ENCODE results near the gene GPR26. TPM values are rescaled to one million over a fixed set of nuclear protein-coding genes. Genes with fewer than 3 reads are reported as not detected.

GPR26 gene
- total and polyA plus RNA-seq, 2 donors (not counting 1 experiment from before 2014, with no cell fraction given): not detected

GRCh38 chr10:123703195-123703790 is 37.1 kb downstream of the GPR26 start:
- 91% methylated on average over 5 of the region's 6 CpGs for WGBS (ENCODE audit: insufficient coverage)
- DNase-seq: no peak

DNA sequence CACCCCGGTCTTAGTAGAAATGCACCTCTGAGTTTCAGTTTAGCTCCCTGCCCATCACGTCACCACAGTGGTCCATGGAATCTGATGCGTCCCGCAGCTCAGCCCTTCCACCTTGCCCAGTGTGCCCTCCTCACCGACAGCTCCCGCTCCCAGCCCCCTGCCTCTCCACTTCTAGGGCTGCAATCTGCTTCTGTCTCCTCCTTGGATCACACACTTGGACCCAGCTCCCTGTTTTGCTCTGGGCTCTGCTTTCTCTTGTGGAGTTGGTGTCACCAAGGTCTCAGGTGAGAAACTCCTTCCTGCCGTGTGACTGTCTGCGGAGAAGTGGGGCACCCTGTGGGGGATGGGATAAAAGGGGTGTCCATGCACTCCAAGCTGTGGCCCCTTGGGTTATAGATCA is 37.9 kb downstream of the GPR26 start:
- no peak overlapping the region for H3K9ac ChIP-seq (ENCODE audit: low read length)
- DNase-seq (no peak), ATAC-seq (ENCODE audit: low read depth) (no peak)
- no peaks in the 10 kb centered on the region for H3K27me3 ChIP-seq (replicated peaks in 1 of 4; ENCODE audit: control extremely low read depth in 1 of 4, control insufficient read depth in 3 of 4, insufficient read depth in 4 of 4, low read length in 3 of 4)
- Mint-ChIP-seq H3K27ac (no peak overlapping the region), H3K27me3 (peaks cover 17% of the 10 kb centered on the region), H3K4me1 (no peaks in the 10 kb centered on the region), H3K4me3 (no peak overlapping the region), H3K9me3 (ENCODE audit: insufficient read depth) (no peaks in the 10 kb centered on the region)
- no peak overlapping the region for H3K4me2 ChIP-seq (replicated peaks; ENCODE audit: low read depth, low read length, poor library complexity, severe bottlenecking)
- H3K4me1 ChIP-seq (ENCODE audit: control insufficient read depth in 2 of 2, insufficient read depth in 2 of 2, low read length in 2 of 2): no peaks in the 10 kb centered on the region
- ChIA-PET POLR2A (no interaction called here), CTCF (no interaction called here)
- H3K36me3 ChIP-seq (replicated peaks in 1 of 2; ENCODE audit: control extremely low read depth in 1 of 2, control insufficient read depth in 1 of 2, extremely low read depth in 1 of 2, insufficient read depth in 2 of 2, low read length in 1 of 2): no peaks in the 10 kb centered on the region
- H4K20me1 ChIP-seq (ENCODE audit: control insufficient read depth, insufficient read depth, low read length, poor library complexity, severe bottlenecking): no peaks in the 10 kb centered on the region
- intact Hi-C loops (cut with micrococcal nuclease): no loop called here
- H3K27ac ChIP-seq (ENCODE audit: low read length in 2 of 2): no peak overlapping the region
- H3K4me3 ChIP-seq (ENCODE audit: control extremely low read depth in 1 of 5, extremely low read depth in 1 of 5, insufficient read depth in 1 of 5, low read depth in 2 of 5, low read length in 4 of 5): no peak overlapping the region
- WGBS (ENCODE audit: insufficient coverage): 89% methylated on average over 5 of the region's 8 CpGs
- H3K9me3 ChIP-seq (ENCODE audit: control extremely low read depth in 1 of 3, control insufficient read depth in 2 of 3, insufficient read depth in 1 of 3, low read length in 2 of 3): no peaks in the 10 kb centered on the region
- no peaks in the 10 kb centered on the region for H3K79me2 ChIP-seq (ENCODE audit: control insufficient read depth, insufficient read depth, low read length)
- no peak overlapping the region for H2AFZ ChIP-seq (ENCODE audit: insufficient read depth, low read depth, low read length, poor library complexity, severe bottlenecking)
- TF ChIP-seq EZH2 (IDR thresholded peaks at IDR 0.05; ENCODE audit: borderline replicate concordance, insufficient read depth, low read depth, low read length, poor library complexity, severe bottlenecking) (no peak), CTCF (IDR thresholded peaks at IDR 0.05) (no peak)

More at GRCh38 chr10:123703195-123703790, 37.1 kb downstream of the GPR26 start:
- CTCF ChIA-PET: no interaction called here
- intact Hi-C loops (cut with micrococcal nuclease): no loop called here
- Histone ChIP-seq H3K9ac (ENCODE audit: low read length) (no peak overlapping the region), H4K20me1 (ENCODE audit: control insufficient read depth, insufficient read depth, low read length, poor library complexity, severe bottlenecking) (no peaks in the 10 kb centered on the region), H3K27ac (ENCODE audit: low read length in 2 of 2) (no peak overlapping the region), H3K36me3 (replicated peaks in 1 of 2; ENCODE audit: control extremely low read depth in 1 of 2, control insufficient read depth in 1 of 2, extremely low read depth in 1 of 2, insufficient read depth in 2 of 2, low read length in 1 of 2) (no peaks in the 10 kb centered on the region), H3K9me3 (ENCODE audit: control extremely low read depth in 1 of 3, control insufficient read depth in 2 of 3, insufficient read depth in 1 of 3, low read length in 2 of 3) (no peaks in the 10 kb centered on the region), H2AFZ (ENCODE audit: insufficient read depth, low read depth, low read length, poor library complexity, severe bottlenecking) (no peak overlapping the region), H3K27me3 (replicated peaks in 1 of 4; ENCODE audit: control extremely low read depth in 1 of 4, control insufficient read depth in 3 of 4, insufficient read depth in 4 of 4, low read length in 3 of 4) (no peaks in the 10 kb centered on the region), H3K4me2 (replicated peaks; ENCODE audit: low read depth, low read length, poor library complexity, severe bottlenecking) (no peak overlapping the region), H3K4me1 (ENCODE audit: control insufficient read depth in 2 of 2, insufficient read depth in 2 of 2, low read length in 2 of 2) (no peaks in the 10 kb centered on the region), H3K4me3 (ENCODE audit: control extremely low read depth in 1 of 5, extremely low read depth in 1 of 5, insufficient read depth in 1 of 5, low read depth in 2 of 5, low read length in 4 of 5) (no peak overlapping the region), H3K79me2 (ENCODE audit: control insufficient read depth, insufficient read depth, low read length) (no peaks in the 10 kb centered on the region)
- POLR2A ChIA-PET: no interaction called here
- Mint-ChIP-seq H3K27me3 (peaks cover 12% of the 10 kb centered on the region), H3K4me3 (no peak overlapping the region), H3K9me3 (ENCODE audit: insufficient read depth) (no peaks in the 10 kb centered on the region), H3K4me1 (no peaks in the 10 kb centered on the region), H3K27ac (no peak overlapping the region)
- TF ChIP-seq EZH2 (IDR thresholded peaks at IDR 0.05; ENCODE audit: borderline replicate concordance, insufficient read depth, low read depth, low read length, poor library complexity, severe bottlenecking) (no peak), CTCF (IDR thresholded peaks at IDR 0.05) (no peak)
- ATAC-seq (ENCODE audit: low read depth): no peak

Measured in B cell (primary cell).